A673 (cell line): ENCODE measurements around the gene TRAM2.

Experiments
- CTCF ChIP-seq: fragments of 300-800, 200-600 bp; sonication (generic); conservative IDR thresholded peaks from 2 replicates; pipeline ENCODE4 v1.5.1; 2017; ENCODE audit warnings: low read depth, mild to moderate bottlenecking, antibody characterized with exemption, low read length, moderate library complexity, mixed read lengths
- EZH2 ChIP-seq: fragments of 200-600 bp; sonication (generic); IDR thresholded peaks from 2 replicates; pipeline ENCODE4 v1.6.1; 2017; ENCODE audit warnings: borderline replicate concordance, low read depth, mild to moderate bottlenecking, mixed read lengths, antibody characterized with exemption, low read length; ENCODE audit not compliant: poor library complexity, severe bottlenecking

DNA sequence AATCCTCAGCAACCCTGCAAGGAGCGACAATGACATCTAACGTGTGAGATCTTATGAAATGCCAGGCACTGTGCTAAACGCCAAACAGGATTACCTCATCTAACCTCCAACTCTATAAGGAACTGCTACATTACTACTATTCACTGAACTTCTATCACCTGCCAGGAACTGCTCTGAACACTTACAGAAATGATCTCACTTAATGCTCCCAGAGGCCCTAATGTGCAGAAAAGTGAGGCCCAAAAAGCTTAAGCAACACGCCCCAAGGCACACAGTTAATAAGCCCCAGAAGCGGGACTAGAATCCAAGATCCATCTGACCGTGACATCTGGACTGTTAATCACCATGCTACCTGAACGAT lies 28.5 kb downstream of the TRAM2 start:
- TF ChIP-seq CTCF (no peak), EZH2 (no peak)
